ENCODE measurements around the gene MYO1F. TPM values are rescaled to one million over a fixed set of nuclear protein-coding genes. Genes with fewer than 3 reads are reported as not detected.

Gene MYO1F
- total RNA-seq, 4 donors from 2014 or later, result 20.3 to 61.5 (median 21.7) TPM

DNA sequence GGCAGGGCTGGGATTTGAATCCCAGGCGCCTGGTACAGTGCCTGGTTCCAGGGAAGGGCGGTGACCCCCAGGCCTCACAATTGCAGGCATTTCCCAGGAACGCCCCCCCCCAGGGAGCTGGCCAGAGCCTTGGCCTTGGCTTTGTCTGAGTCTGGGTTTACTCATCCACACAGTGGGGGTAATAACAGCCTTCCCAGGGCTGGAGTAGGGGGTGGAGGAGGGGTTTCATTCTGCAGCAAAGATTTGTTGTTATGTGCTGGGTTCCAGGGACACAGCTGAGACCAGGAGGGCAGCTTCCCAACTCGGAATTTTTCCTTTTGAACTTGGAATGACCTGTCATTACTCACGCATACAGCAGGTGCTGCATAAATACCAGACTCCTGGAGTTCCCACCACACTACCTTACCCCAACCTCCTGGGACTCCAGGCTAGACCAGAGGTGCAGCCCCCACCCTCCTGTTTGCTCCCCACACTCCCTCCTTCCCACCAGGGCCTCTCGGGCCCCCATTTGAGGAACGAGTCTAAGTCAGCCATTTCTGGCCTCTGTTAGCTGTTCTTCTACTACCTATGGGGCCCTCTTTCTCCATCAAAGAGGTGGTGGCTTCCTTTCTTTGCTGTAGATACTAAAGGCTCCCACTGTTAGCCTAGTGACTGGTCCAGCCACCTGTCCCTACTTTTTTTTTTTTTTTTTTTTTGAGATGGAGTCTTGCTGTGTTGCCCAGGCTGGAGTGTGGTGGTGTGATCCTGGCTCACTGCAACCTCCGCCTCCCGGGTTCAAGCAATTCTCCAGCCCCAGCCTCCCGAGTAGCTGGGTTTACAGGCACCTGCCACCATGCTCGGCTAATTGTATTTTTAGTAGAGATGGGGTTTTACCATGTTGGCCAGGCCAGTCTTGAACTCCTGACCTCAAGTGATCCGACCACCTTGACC lies 34.9 kb upstream of the MYO1F start:
- peaks cover 0 to 37% (median 10%) of the 10 kb centered on the region in 4 donors for H3K4me1 ChIP-seq
- peak in 1 of 2 donors; percentile 28 for DNase-seq (ENCODE audit: low spot score in 2 of 2)
- no peaks in the 10 kb centered on the region for H3K9me3 ChIP-seq
- no peak for TF ChIP-seq POLR2A (IDR thresholded peaks at IDR 0.05)
- TF ChIP-seq EP300 (IDR thresholded peaks at IDR 0.05), result no peak
- TF ChIP-seq, protein P1, sequence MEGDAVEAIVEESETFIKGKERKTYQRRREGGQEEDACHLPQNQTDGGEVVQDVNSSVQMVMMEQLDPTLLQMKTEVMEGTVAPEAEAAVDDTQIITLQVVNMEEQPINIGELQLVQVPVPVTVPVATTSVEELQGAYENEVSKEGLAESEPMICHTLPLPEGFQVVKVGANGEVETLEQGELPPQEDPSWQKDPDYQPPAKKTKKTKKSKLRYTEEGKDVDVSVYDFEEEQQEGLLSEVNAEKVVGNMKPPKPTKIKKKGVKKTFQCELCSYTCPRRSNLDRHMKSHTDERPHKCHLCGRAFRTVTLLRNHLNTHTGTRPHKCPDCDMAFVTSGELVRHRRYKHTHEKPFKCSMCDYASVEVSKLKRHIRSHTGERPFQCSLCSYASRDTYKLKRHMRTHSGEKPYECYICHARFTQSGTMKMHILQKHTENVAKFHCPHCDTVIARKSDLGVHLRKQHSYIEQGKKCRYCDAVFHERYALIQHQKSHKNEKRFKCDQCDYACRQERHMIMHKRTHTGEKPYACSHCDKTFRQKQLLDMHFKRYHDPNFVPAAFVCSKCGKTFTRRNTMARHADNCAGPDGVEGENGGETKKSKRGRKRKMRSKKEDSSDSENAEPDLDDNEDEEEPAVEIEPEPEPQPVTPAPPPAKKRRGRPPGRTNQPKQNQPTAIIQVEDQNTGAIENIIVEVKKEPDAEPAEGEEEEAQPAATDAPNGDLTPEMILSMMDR (IDR thresholded peaks at IDR 0.05), result no peak
- no peaks in the 10 kb centered on the region for H3K36me3 ChIP-seq
- no peaks in the 10 kb centered on the region for H3K27me3 ChIP-seq
- H3K4me3 ChIP-seq, result no peak overlapping the region
- peak overlapping the region in 2 of 4 donors; percentile 71 to 77 for H3K27ac ChIP-seq
- 38 to 40% methylated on average over 12 of the region's 12 CpGs for WGBS, 2 donors

DNA sequence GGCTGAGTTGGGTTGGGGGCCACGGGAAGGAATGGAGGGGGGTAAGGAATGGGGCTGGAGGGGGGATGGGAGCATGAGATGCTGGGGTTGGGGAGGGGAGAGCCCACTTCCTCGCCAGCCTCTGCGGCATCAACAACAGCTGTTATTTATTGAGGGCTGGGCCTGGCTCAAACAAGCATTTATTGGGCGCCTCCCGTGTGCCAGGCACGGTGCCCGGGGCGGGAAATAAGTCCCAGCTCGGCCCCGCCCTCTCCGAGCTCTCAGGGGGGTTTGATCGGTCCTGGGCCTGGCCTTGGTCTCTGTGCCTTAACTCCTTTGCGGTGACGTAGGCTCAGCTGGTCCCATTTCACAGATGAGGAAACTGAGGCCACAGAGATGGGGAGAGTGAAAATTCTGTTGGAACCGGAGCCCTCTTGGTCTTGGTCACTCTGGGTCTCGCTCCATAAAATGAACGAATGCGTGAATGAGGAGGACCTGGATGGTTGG lies 34.2 kb upstream of the MYO1F start:
- H3K4me3 ChIP-seq, result no peak overlapping the region
- no peaks in the 10 kb centered on the region for H3K9me3 ChIP-seq
- H3K27me3 ChIP-seq, result no peaks in the 10 kb centered on the region
- whole genome bisulfite sequencing, 2 donors, result 32 to 39% methylated on average over 18 of the region's 18 CpGs
- no peak for DNase-seq (ENCODE audit: low spot score in 2 of 2)
- H3K27ac ChIP-seq, result peak overlapping the region in 2 of 4 donors; percentile 71 to 77
- peaks cover 0 to 42% (median 10%) of the 10 kb centered on the region in 4 donors for H3K4me1 ChIP-seq
- no peaks in the 10 kb centered on the region for H3K36me3 ChIP-seq
- TF ChIP-seq EP300 (IDR thresholded peaks at IDR 0.05), result peak in 1 of 2 donors; percentile 60
- TF ChIP-seq, protein P1 (IDR thresholded peaks at IDR 0.05), result no peak

DNA sequence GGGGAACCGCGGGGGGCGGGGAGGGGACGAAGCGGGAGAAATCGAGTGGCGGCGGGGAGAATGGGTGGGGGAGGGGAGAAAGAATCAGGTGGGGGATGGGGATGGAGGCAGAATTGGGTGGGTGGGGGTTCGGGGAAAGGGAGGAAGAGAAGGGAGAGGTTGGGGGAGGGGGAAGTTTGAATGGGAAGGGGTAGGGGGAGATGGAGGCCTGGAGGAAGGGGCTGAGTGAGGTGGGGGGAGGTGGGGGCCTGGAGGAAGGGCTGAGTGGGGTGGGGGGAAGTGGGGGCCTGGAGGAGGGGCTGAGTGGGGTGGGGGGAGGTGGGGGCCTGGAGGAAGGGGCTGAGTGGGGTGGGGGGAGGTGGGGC lies 33.7 kb upstream of the MYO1F start:
- no peak for DNase-seq (ENCODE audit: low spot score in 2 of 2)
- Histone ChIP-seq H3K4me1 (peaks cover 0 to 42% (median 10%) of the 10 kb centered on the region in 4 donors), H3K9me3 (no peaks in the 10 kb centered on the region), H3K27ac (peak overlapping the region; percentile 43 to 84 (median 76)), H3K4me3 (peak overlapping the region in 3 of 4 donors; percentile 50 to 62 (median 56)), H3K36me3 (peaks cover 0 to 3% (median 0%) of the 10 kb centered on the region in 3 donors), H3K27me3 (no peaks in the 10 kb centered on the region)
- no peak for TF ChIP-seq POLR2A (IDR thresholded peaks at IDR 0.05)
- WGBS, 2 donors, result 0 to 25% methylated on average over 2 to 3 of the region's 9 CpGs

DNA sequence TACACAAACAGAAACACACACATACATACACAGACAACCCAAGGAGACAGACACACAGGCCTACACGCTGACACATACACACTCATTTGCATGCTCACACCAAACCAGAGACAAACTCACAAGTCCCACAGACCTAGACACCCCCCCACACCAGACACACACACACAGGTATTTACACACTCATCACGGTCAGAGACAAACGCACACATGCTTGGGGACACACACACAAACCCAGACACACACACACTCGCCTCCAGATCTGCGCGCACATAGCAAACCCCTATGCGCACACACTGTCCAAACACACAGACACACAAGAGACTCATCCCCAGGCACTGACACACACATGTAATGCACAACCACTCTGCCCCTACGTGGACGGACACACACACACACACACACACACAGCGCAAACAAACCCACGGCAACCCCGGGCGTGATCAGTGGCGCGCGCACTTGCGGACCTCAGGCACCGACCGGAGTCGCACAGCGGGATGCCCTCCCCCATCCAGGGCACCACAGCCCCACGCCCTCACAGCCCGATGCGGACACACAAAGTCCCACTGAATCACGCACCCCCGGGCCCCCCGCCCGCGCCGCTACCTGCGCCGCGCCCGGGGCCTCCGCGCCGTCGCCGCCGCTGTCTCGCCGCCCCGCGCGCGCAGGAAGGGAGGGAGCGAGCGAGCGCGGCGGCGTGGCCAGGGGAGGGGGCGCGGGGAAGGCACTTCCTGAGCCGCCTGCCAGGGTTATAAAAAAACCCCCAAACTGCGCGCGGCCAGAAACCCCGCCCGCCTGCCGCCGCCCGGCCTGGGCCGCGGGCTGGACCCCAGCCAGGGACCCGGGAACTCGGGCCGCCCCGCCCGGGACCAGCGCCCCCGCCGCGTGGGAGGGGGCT lies 33.0 kb upstream of the MYO1F start, which contains the start of gene ADAMTS10:
ADAMTS10 (minus strand) TSS at position 675 of the 895 bp plus-strand sequence. CDS start 5,005 bp downstream, outside the sequence.
- Histone ChIP-seq H3K27me3 (no peaks in the 10 kb centered on the region), H3K4me3 (peak within 1 kb of the TSS; percentile 50 to 77 (median 59)), H3K4me1 (peaks cover 0 to 42% (median 10%) of the 10 kb centered on the region in 4 donors), H3K9me3 (peaks cover 0 to under 1% (median 0%) of the 10 kb centered on the region in 4 donors), H3K27ac (peak within 1 kb of the TSS; percentile 43 to 84 (median 76)), H3K36me3 (peaks cover 0 to 9% (median 0%) of the 10 kb centered on the region in 3 donors)
- peak in 1 of 2 donors; percentile 46 for DNase-seq (ENCODE audit: low spot score in 2 of 2)
- TF ChIP-seq EP300 (IDR thresholded peaks at IDR 0.05) (no peak), POLR2A (IDR thresholded peaks at IDR 0.05) (no peak)
- TF ChIP-seq, protein P1 (IDR thresholded peaks at IDR 0.05), result no peak
- WGBS, 2 donors, result 0 to 1% methylated on average over 27 to 28 of the region's 74 CpGs

Data from tibial nerve (tissue), 4 donors.